Endothelial cell of hepatic sinusoid (primary cell): ENCODE data around the gene MARCOL.
"Not testable (repeated sequence)": the region's sequence is repeated elsewhere in the genome, so short reads cannot be mapped to it uniquely, and the experiment has no call there.

Experiments
- in situ Hi-C: cut with HindIII; loops from 2 replicates; pipeline ENCODE4 v1.10.0; 2017; ENCODE audit warnings: low sequenced_read_pairs

Gene MARCOL

DNA sequence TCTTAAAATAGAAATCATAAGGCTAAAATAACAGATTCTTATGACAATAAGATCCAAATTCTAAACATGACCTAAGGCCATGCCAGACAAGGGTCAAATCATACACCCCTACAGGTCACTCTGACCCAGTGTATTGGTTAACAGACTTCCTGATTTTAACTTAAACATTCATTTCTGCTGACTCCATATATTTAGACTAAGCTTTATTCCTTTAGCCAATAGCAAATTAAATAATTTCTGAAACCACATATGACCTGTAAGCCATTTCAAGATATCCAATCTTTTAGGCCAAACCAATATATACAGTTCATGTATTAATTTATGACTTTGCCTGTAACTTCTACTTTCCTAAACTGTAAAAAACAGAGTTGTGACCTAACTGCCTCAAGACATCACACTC is 22.9 kb downstream of the MARCOL start:
- in situ Hi-C loops: no loop called here

DNA sequence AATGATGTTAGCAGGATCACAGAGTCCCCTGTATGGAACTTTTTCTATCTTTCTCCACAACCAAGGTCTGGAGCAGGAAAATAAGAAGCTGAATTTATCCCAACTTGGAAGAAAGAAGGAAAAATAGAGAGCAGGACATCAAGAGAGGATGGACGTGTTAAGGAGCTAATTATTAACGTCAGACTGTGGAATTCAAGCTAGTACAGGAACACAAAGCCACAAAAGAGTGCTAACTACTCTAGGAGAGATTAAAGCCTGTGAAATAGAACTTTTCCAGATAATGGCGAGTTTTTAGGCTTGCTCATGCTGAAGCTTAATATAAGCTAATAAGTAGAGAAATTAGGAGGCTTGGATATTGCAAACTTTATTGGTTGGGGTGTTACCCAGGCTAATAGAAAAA is 29.6 kb downstream of the MARCOL start:
- in situ Hi-C loops: loop anchor here (5.0 kb wide), 1 partner anchor 74 kb away; no protein-coding TSS in a partner anchor

DNA sequence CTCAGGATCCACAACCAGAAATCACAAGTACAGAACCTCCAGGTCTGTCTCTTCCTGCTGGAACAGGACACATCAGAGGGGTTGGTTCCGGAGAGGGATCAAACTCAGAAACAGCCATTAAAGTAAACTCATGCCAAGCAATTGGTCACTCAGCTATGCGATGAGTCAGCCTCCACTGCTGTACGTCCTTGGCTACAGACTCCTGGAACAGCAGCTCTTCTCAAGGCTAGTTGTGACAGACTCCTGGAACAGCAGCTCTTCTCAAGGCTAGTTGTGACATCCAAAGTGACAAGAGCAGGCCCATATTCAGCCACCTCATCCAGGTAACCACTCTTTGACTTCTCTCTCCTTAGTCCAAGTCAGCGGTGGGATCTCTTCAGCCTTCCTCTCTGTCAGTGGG is 30.2 kb downstream of the MARCOL start, which contains the start of gene SPINK13:
Gene SPINK13 (plus strand): TSS at position 229 of the 400 bp plus-strand sequence. CDS start 1,279 bp downstream, outside the sequence.
- in situ Hi-C loops: loop anchor here (5.0 kb wide), 1 partner anchor 74 kb away; no protein-coding TSS in a partner anchor

DNA sequence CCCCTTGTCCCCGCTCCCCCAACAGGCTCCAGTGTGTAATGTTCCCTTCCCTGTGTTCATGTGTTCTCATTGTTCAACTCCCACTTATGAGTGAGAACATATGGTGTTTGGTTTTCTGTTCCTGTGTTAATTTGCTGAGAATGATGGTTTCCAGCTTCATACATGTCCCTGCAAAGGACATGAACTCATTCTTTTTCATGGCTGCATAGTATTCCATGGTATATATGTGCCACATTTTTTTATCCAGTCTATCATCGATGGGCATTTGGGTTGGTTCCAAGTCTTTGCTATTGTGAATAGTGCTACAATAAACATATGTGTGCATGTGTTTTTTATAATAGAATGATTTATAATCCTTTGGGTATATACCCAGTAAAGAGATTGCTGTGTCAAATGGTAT is 36.8 kb downstream of the MARCOL start:
- in situ Hi-C loops: not testable (repeated sequence)

DNA sequence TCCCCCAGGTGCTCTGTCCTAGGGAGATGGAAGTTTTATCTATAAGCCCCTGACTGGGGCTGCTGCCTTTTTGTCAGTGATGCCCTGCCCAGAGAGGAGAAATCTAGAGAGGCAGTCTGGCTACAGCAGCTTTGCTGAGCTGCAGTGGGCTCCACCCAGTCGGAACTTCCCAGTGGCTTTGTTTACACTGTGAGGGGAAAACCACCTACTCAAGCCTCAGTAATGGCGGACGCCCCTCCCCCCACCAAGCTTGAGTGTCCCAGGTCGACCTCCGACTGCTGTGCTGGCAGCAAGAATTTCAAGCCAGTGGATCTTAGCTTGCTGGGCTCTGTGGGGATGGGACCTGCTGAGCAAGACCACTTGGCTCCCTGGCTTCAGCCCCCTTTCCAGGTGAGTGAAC is 42.6 kb downstream of the MARCOL start:
- in situ Hi-C loops: not testable (repeated sequence)

DNA sequence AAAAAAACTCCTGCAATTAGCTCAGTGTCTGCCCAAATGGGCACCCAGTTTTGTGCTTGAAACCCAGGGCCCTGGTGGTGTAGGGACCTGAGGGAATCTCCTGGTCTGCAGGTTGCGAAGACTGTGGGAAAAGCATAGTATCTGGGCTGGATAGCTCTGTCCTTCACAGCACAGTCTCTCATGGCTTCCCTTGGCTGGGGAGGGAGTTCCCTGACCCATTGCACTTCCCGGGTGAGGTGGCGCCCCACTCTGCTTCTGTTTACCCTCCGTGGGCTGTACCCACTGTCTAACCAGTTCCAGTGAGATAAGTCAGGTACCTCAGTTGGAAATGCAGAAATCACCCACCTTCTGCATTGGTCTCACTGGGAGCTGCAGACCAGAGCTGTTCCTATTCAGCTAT is 43.0 kb downstream of the MARCOL start:
- in situ Hi-C loops: not testable (repeated sequence)

DNA sequence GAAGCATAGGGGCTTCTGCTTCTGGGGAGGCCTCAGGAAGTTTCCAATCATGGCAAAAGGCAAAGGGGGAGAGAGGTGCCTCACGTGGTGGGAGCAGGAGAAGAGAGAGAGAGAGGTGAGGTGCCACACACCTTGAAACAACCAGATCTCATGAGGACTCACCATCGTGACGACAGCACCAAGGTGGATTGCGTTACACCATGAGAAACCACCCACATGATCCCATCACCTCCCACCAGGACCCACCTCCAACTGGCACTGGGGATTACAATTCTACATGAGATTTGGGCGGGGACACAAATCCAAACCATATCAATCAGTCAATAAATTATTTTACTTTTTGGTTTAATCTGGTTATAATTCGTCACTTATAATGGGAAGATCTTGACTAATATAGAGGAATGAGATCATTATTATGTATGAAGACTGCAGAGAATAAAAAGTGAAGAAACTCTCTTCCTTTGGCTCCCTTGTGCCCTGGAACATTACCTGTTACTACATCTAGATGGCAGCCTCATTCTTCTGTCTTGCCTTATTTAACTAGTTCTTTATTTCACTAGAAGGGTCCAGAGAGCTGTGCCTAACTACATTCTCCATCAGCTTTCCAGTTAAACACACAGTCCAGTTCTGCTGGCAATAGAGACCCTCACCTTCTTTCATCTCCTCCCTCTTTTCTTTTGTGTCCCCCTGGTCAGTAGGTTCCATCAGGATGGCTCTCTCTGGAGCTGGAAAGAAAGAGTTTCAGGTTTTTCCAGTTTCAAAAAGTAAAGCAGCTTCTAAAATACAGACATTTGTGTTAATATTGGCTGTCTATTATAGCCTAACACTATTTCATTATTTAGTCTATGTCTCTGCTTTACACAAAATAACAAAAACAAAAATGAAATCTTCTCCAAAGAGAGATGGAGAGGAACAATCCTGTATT is 52.2 kb downstream of the MARCOL start:
- in situ Hi-C loops: no loop called here
